T-helper 2 cell (primary cell): ENCODE data around the gene CARD8.

ENCODE experiments used
- DNase-seq, 5 experiments: peaks; one replicate each; pipeline versions ENCODE4 v3.0.0 to v3.0.0-alpha.2; 2012 to 2022

CARD8 gene

DNA sequence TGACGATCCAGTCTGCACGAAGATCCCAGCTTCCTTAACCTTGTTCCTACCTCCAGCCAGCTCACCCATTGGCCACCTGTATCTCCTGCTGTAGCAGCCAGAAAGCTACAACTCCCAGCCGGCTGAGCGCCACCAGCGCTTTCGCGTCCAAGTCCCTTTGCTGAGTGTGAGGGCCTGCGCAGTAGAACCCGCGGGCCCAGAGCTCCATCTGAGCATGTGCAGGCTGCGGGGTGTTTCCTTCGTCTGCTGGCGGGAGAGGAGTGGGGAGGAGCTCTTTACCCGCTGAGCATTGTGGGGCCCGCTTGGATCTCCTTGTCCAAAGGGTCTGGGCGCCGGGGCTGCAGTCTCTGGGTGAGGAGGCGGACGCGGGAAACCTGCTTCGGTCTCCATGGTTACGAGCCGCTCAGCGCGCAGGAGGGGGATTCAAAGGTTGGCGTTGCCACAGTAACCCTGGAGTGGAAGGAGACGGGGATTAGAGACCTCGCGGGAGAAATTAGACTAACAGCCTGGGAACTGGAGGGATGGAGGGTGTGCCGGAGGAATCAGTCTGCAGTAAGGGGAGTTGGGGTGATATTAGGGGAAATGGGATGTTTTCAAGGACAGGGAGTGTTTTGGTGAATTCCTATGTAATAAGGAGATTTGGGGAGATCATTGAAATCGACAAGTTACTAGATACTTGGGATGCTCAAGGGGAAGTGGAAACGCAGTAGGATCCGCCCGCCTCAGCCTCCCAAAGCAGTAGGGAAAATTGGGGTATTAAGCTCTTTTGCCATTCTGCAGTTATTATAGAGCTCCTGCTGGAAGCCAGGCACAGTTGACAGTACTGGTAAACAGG lies 51.7 kb downstream of the CARD8 start:
- peak; percentile 72 to 96 (median 84) for DNase-seq

DNA sequence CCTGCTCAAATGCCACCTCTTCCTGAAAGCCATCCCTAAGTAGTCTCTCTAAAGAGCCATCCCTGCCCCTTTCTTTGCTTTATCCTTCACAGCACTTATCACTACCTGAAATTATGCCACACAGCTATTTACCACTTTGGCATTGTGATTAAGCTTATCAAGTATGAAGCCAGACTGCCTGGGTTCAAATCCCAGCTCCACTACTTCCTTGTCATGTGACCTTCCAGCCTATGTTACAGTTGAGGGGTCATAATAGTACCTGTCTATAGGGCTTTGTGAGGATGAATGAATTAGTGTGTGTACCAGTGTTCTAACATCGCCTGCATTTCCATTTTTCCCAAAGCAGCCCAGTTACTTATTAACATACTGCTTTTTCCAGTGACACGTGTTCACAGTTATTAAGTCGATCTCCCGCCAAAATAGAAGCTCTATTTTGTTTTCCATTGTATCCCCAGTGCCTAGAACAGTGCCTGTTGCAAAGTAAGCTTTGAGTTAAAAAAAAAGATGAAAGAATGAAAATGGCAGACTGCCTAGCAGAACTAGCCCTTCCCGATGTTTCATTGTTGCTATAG lies 52.4 kb downstream of the CARD8 start:
- peak in 1 of 5 experiments; percentile 45 for DNase-seq

DNA sequence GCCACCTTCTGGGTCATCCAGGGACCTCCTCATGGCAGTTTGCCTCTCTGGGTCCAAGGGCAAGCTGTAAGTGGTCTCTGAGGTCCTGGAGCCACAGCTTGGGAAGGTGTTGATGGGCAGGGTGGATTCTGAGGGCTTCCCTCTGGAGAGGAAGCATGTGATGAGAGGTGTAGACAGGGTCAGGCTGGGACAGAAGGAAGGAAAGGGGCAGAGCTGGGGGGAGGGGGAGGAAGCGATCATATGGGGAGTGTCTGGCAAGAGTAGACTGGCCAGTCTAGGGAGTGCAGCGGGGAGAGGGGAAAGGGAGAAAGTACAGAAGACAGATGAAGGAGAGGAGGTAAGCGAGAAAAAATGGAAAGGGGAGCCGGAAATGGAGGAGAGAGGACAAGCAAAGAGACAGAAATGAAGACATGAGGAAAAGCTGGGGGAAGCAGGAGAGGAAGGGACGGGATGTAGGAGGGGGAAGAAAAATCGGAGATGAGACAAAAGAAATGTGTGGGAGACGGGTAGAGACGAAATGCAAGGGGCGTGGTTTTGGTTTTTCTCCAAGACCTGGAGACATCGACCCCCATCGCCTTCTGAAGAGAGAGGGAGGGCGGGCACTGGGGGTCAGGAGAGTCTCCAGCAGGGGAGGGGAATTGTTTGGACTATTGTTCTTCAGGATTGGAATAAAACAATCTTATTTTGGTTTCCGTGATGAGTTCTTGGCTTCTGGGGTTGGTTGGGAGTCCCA lies 58.6 kb downstream of the CARD8 start:
- DNase-seq: no peak

DNA sequence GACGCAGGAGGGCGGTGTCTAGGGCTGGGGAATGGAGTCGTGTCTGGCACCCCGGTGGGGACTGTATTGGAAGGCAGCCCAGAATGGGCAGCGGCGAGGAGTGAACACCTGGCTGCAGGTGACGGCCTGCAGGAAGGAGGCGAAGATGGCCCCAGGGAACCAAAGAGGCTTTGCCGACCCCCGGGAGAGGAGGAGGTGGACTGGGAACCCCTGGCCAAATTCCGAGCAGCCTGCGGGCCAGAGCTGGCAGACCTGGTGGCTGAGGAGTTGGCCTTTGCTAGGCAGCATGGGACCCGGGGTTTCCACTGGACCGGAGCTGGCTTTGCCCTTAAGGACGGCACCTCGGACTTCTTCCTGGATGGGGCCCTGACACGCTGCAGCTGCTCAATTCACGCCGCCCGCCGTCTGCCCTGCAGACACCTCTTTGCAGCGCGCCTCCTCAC lies 59.4 kb downstream of the CARD8 start:
- DNase-seq: no peak

DNA sequence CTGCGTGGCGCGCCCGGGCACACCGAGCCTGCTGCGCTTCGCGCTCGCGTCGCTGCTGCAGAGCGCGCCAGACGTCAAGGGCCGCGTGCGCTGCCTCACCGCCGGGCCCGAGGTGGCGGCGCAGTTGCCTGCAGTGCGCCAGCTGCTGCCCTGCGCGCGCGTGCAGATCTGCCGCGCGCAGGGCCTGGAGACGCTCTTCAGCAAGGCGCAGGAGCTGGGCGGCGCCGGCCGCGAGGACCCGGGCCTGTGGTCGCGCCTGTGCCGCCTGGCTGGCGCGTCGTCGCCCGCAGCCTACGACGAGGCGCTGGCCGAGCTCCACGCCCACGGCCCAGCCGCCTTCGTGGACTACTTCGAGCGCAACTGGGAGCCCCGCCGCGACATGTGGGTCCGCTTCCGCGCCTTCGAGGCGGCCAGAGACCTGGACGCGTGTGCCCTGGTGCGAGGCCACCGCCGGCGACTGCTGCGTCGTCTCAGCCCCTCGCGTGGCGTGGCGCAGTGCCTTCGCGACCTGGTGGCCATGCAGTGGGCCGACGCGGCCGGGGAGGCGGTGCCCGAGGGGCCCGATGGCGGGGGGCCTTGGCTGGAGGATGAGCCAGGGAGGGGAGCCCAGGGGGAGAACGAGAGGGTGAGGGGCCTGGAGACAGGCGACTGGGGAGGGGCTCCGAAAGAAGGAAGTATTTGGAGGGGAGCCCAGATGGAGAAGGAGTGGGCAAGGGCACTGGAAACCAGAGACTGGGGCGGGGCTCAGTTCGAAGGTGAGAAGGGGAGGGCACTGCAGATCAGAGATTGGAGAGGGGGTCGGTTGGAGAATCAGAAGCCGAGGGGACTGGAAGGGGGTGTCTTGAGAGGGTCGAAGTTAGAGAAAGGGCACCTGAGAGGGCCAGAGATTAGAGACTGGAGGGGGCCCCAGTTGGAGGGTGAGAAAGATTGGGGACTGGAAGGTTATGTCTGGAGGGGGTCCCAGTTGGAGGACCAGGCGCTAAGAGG lies 60.6 kb downstream of the CARD8 start:
- no peak for DNase-seq

DNA sequence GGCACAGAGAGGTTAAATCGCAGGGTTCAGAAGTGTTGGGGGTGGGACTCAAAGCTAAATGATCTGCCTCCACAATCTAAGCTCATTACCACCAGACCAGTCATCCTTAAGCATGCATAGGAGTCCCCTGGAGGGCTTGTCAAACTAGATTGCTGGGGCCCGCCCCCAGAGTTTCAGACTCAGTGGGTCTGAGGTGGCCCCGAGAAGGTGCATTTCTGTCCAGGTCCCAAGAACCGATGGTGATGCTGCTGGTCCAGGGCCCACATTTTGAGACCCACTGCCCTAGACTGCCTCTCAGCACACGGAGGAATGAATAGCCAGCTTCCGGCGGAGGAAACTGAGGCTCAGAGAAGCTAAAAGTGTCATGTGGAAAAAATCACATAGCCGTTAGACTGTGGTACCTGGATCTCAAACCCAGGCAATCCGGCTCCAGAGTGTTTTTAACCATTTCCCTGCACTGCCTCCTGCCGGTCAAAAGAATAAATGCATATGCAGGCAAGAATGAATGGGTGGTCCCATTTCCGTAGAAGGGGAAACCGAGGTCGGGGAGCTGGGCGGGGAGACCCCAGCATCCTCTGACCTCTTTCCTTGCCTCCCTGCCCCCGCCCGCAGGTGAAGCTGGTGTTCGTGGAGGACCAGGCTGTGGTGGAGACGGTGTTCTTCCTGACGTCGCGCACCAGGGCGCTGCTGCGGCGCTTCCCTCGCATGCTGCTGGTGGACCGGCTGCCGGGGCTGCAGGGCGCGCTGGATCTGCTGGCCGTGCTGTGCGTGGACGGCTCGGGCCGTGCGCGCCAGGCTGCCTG lies 61.5 kb downstream of the CARD8 start:
- DNase-seq: peak in 1 of 5 experiments; percentile 34

DNA sequence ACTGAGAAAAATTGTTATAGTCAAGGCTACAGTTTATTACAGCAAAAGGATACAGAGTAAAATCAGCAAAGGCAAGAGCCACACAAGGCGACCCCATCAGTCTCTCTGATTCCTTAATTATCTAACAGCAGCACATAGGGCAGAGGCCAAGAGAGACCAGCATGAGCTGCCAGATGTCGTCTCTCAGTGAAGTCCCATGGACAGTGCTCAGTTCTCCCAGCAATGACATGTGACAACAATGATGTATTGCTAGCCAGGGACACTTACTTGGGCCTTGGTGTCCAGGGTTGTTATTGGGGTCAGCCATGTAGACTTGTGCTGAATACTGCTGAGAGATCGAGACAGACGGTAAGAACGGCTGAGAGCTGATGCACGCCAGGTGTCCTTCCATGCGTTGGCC lies 63.0 kb downstream of the CARD8 start:
- no peak for DNase-seq

DNA sequence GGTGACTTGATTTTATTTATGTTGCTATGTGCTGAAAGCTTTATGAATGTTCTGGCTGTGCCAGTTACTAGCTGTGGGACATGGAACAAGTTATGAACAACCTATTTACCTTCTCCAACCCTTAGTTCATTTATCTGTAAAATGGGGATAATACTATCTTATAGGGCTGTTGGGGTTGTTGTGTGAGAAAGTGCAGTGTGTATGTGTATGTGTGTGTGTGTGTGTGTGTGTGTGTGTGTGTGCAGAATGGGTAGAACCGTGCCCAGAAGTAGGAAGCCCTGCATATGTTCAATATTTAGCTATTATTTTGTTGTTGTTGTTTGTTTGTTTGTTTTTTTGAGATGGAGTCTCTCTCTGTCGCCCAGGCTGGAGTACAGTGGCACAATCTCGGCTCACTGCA lies 64.8 kb downstream of the CARD8 start:
- DNase-seq: no peak

DNA sequence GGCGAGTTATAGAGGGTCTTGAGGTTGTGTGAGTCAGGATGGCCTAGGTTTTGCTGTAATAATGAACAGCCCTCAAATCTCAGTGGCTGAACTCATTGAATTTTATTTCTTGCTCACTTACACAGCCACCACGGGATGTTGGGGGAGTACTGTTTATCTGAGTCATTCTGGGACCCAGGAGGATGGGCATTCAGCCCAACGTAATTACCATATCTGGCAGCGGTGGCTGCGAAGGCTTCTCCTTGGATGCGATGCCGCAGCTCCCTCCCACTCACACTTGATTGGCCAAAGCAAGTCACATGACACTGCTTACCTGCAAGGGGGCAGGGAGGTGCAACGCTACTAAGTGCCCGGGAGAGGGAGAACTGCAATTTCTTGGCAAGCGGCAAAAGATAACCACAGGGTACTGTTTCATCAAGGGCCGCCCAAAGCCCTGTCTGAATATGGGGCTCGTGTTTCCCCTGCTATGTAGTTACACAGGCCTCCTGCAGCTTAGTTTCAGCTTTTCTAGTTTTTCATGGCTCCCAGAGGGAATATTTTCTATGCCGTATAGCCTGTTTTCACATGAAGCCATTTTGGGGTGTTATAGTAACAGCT lies 65.3 kb downstream of the CARD8 start:
- DNase-seq: peak in 4 of 5 experiments; percentile 31 to 90 (median 50)

DNA sequence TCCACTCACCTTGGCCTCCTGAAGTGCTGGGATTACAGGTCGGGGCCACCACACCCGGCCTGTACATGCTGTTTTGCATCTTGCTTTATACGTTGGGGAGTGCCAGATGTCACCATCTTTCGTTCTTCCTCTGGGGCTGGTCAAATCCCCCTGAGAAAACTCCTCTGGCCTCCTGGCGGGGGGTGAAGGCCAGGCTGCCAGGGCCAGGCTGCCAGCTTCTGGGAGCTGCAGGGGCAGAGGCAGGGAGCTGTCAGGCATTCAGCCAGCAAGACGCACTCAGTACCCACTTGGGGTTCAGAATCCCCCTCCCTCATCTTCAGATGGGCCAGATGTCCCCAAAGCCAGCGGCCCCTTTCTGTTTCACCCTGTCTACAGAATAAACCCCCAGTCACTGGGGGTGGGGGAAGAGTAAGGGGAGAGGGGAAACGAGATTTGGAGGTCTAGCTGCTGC lies 69.1 kb downstream of the CARD8 start:
- DNase-seq: no peak

DNA sequence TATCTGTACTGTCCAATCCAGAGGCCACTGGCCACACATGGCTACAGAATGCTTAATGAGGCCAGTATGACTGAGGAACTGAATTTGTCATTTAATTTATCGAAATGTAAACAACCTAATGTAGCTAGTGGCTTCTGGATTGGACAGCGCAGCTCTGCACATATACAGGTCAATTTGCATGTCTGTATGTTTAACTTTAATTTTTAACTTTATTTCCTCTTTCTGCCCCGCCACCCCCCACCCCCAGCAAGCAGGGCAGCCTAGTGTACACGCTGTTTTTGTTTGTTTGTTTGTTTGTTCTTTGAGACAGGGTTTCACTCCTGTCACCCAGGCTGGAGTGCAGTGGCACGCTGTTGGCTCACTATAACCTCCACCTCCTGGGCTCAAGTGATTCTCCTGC lies 69.7 kb downstream of the CARD8 start:
- no peak for DNase-seq

DNA sequence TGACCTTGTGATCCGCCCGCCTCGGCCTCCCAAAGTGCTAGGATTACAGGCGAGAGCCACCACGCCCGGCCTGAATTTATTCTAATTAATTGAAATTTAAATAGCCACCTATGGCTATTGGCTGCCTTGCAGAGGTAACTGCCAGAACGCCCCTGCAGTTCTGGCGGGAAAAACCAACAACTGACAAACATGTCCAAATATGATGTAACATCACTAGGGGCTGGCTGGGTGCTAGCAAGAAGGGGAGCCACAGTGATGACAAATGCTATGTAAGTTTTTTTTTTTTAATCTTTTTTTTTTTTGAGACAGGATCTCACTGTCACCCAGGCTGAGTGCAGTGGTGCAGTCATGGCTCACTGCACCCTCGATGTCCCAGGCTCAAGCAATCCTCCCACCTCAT lies 72.4 kb downstream of the CARD8 start:
- DNase-seq: no peak

DNA sequence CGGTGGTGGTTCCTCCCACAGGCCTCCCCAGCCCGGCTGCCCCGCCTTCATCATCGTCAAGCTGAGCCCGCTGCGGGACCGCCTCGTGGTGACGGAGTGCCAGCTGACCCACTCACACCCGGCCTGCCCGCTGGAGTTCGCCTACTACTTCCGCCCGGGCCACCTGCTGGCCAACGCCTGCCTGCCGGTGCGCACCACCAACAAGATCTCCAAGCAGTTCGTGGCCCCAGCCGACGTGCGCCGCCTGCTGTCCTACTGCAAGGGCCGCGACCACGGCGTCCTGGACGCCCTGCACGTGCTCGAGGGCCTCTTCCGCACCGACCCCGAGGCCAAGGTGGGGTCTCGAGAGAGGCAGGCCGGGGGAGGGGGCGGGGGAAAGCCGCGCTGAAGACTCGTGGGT lies 73.3 kb downstream of the CARD8 start:
- DNase-seq: no peak

DNA sequence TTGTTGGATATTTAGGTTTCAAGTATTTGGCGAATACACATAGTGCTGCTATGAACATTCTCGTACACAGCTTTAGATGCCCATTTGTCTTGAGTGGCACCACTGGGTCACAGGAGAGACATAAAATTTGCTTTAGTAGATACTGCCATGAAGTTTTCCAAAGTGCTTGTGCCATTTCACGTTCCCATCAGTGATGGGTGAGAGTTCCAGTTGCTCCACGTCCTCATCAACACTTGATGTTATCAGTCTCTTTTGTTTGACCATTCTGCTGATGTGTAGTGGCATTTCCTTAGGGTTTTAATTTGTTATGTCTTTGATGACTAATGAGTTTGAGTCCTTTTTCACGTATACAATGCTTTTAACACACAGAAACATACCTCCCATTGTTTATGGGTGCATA lies 74.2 kb downstream of the CARD8 start:
- DNase-seq: no peak

DNA sequence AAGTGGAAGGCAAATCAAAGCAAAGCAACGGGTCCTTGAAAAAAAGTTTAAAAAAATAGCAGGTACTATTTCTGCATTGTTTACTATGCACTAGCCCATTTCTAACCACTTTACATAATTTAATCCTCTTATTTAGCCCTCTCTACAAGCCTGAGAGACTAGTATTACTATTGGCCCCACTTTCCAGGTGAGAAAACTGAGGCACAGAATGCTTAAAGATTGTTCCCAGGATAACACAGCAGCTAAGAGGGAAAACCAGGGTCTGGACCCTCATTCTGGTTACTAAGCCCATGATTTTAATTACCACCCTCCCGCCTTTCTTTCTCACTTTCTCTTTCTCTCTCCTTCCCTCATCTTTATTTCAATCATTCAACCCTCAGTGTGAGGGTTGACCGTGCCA lies 79.5 kb downstream of the CARD8 start:
- DNase-seq: no peak

DNA sequence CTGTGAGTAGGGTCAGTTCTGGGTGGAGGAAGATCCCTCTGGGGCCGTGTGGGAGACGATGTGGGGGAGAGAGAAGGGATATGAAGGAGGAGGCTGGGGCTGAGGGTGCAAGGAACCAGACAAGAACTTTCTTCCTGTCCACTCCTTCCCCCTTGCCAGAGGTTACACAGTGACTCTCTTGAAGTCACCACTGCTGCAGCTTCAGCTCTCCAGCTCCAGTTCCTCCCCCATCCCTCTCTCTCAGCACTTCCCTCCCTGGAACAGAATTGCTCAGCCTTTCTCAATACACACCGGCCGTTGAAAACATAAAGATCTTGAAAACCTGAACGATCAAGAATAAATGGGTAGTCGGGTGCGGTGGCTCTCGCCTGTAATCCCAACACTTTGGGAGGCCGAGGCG lies 80.1 kb downstream of the CARD8 start:
- DNase-seq: no peak

DNA sequence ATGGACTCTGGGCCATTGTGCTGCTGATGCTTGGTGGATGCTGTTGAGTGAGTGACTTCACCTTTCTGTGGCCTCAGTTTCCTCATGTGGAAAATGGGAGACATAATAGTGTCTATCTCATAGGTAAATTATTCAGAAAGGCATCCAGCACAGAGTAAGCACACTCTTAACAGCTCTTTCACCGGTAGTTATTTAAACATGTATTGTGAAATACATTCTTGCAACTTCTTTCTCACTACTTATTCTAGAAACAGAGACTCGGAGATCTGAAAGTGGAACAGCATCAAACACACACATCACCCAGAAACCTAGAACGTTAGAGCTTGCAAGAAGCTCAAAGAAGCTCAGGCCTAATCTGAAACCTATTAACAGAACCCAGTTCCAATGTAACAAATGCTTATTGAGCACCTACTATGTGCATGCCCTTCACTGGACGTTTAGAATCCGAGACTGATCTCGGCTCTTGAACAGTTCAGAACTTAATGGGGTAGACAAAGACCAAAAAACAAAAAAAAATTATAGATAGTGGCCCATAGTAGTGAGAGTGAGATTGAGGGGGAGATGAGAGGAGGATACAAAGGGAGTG lies 81.2 kb downstream of the CARD8 start:
- DNase-seq: no peak

DNA sequence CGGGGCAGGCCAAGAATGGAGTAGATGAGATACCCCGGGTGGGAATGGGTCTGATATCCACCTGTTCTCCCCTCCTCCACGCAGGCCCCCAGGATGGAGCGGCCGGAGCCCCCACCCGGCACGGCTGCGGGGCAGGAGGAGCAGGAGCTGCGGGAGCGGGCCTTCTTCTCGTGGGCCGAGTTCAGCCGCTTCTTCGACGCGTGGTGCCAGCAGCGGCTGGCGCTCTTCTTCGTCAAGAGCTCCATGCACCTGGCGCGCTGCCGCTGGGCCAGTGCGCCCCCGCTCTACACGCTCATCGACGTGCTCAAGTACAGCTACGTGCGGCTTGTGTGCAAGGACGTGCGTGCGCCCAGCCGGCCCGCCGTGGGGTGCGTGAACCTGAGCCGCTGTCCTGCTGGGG lies 84.0 kb downstream of the CARD8 start:
- no peak for DNase-seq

DNA sequence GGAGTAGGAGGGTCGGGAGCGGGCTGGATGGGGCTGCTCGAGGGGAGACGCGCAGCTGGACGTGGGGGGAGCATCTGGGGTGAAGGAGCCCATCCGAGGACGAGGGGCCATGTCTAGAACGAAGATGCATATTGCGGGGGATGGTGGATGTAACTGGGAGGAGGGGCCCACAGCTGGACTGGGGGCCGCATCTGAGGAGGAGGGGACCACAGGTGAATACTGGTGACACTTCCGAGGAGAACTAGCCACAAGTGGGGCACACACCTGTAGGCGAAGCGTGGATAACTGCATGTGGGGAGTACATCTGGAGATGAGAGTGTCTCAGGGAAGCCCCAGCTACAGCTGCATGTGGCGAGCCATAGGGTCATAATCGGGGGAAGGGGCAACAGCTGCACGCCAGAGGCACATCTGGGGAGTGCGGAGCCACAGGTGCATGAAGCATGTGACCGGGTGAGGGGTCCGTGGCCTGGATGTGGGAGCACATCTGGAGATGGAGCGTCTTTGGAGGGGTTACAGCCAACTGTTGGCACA lies 84.8 kb downstream of the CARD8 start:
- DNase-seq: peak in 1 of 5 experiments; percentile 11
